Measurements from ENCODE around the gene TSC22D3. TPM values are rescaled to one million over a fixed set of nuclear protein-coding genes. Genes with fewer than 3 reads are reported as not detected.
A peak's percentile ranks its signal among the peaks of the same experiment; 100 is the strongest.
"Not testable (repeated sequence)": the region's sequence is repeated elsewhere in the genome, so short reads cannot be mapped to it uniquely, and the experiment has no call there.

Gene TSC22D3
- 48.5 TPM for polyA plus RNA-seq (ENCODE audit: insufficient read length)

- DNase-seq (ENCODE audit: low read depth): no peak
These were observed at the start of gene TSC22D3 for GRCh38 chrX:107775734-107776511. Gene TSC22D3, minus strand, starts transcription at chrX:107775787. Its CDS starts 368 bp downstream, at chrX:107775419.

- no peak for DNase-seq (ENCODE audit: low read depth)
These were observed 47.9 kb upstream of the TSC22D3 start for GRCh38 chrX:107823456-107823855.

- DNase-seq (ENCODE audit: low read depth): no peak
These were observed 47.5 kb upstream of the TSC22D3 start for GRCh38 chrX:107823042-107823441.

- DNase-seq (ENCODE audit: low read depth): no peak
These were observed 43.4 kb upstream of the TSC22D3 start for GRCh38 chrX:107818900-107819521.

- not testable (repeated sequence) for DNase-seq (ENCODE audit: low read depth)
These were observed 34.5 kb upstream of the TSC22D3 start for GRCh38 chrX:107810053-107810452.

GRCh38 chrX:107805179-107805578 is 29.6 kb upstream of the TSC22D3 start:
- DNase-seq (ENCODE audit: low read depth): no peak

GRCh38 chrX:107804427-107804826 is 28.8 kb upstream of the TSC22D3 start:
- no peak for DNase-seq (ENCODE audit: low read depth)

GRCh38 chrX:107787827-107788226 is 12.2 kb upstream of the TSC22D3 start:
- DNase-seq (ENCODE audit: low read depth): no peak

GRCh38 chrX:107780525-107780924 is 4.9 kb upstream of the TSC22D3 start:
- no peak for DNase-seq (ENCODE audit: low read depth)

- no peak for DNase-seq (ENCODE audit: low read depth)
These were observed 1.9 kb upstream of the TSC22D3 start, which contains the start of gene NCBP2L for GRCh38 chrX:107777536-107777832. Gene NCBP2L, plus strand, starts transcription at chrX:107777733. Its CDS starts 16,488 bp downstream, at chrX:107794221.

GRCh38 chrX:107776649-107777535 is 1.3 kb upstream of the TSC22D3 start:
- DNase-seq (ENCODE audit: low read depth): peak; percentile 76

GRCh38 chrX:107775000-107775733 is 420 bp downstream of the TSC22D3 start:
- DNase-seq (ENCODE audit: low read depth): no peak

GRCh38 chrX:107773906-107774435 is 1.6 kb downstream of the TSC22D3 start:
- no peak for DNase-seq (ENCODE audit: low read depth)

- no peak for DNase-seq (ENCODE audit: low read depth)
These were observed 2.4 kb downstream of the TSC22D3 start for GRCh38 chrX:107773206-107773605.

- no peak for DNase-seq (ENCODE audit: low read depth)
These were observed 5.8 kb downstream of the TSC22D3 start for GRCh38 chrX:107769581-107770317.

GRCh38 chrX:107768051-107768450 is 7.5 kb downstream of the TSC22D3 start:
- DNase-seq (ENCODE audit: low read depth): no peak

GRCh38 chrX:107766470-107767150 is 9.0 kb downstream of the TSC22D3 start:
- DNase-seq (ENCODE audit: low read depth): no peak

- DNase-seq (ENCODE audit: low read depth): no peak
These were observed 10.6 kb downstream of the TSC22D3 start for GRCh38 chrX:107764845-107765608.

GRCh38 chrX:107763647-107764046 is 11.9 kb downstream of the TSC22D3 start:
- DNase-seq (ENCODE audit: low read depth): no peak

All from forelimb muscle (tissue), 1 donor.